HL-60/S4 treated with retinoic acid at 250 ng/mL for 4 days and 3 days (cell line): ENCODE results near the gene ETFDH.
"Not testable (repeated sequence)": the region's sequence is repeated elsewhere in the genome, so short reads cannot be mapped to it uniquely, and the experiment has no call there.

Source experiments
- in situ Hi-C: fragments of 300-500 bp; cut with MboI; formaldehyde crosslinking; loops from 2 replicates; pipeline ENCODE4 v1.7.0; 2022; ENCODE audit warnings: low sequenced_read_pairs

Gene ETFDH

DNA sequence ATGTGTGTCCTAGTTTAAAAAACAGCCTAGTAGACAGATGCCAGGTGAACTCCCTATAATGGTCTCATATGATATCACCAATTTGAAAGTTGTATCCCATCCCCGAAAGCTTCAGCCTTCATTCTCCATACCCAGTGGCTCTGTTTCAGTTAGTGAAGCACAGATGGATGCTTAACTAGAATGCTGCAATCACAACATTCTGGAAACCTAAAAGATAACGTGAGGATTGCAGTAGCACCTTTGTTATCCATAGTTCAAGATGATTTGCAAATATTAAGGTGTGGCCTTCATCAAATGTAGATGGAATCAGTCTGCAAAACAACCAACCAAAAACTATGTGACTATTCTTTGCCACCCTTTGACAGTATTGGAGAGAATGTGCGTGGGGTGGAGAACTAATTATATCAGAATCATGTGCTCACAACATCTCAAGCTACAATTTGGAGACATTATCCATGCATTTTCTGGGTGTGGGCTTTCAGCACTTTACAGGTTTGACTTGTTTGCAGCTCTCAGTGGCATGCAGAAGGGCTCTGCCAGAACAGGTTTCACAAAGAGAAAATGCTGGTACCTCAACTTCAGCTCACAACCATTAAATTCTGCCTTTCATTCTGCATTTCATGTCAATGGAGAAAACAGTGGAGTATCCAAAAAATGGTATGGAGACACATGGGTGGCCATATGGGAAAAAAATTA, 69.4 kb downstream of the ETFDH start:
- in situ Hi-C loops: loop anchor here (25.0 kb wide), 1 partner anchor 446 kb away; no protein-coding TSS in a partner anchor

- in situ Hi-C loops: loop anchor here (25.0 kb wide), 1 partner anchor 441 kb away; no protein-coding TSS in a partner anchor
These were observed 74.4 kb downstream of the ETFDH start for GRCh38 chr4:158746537-158746936.

DNA sequence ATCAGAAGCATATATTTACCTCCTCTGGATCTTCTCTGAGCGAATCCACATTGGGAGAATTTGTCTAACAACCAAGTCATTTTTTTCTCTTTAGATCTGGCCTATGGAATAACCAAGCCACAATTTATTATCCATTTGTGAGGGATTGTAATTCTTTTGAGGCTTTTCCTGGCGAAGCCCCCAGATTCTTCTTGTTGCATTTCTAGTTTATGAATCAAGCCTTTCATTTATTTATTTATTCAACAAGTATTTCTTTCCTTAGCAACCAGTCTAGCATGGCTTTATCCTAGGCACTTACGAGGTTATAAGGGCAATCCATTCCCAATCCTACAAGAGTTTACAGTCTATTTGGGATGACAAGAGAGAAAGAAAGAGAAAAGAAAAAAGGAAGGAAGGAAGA, 78.3 kb downstream of the ETFDH start:
- in situ Hi-C loops: no loop called here

- in situ Hi-C loops: no loop called here
These were observed 82.5 kb downstream of the ETFDH start for GRCh38 chr4:158754385-158755180.

DNA sequence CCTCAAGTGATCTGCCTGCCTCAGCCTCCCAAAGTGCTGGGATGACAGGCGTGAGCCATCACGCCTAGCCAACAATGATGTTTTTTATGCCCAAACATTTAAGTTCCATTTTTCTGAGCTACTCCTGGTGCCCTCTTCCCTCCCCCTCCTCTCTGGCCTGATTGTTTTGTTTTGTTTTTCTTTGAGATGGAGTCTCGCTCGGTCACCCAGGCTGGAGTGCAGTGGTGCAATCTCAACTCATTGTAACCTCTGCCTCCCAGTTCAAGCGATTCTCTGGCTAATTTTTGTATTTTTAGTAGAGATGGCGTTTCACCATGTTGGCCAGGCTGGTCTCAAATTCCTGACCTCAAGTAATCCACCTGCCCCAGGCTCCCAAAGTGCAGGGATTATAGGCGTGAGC, 83.7 kb downstream of the ETFDH start:
- in situ Hi-C loops: not testable (repeated sequence)

DNA sequence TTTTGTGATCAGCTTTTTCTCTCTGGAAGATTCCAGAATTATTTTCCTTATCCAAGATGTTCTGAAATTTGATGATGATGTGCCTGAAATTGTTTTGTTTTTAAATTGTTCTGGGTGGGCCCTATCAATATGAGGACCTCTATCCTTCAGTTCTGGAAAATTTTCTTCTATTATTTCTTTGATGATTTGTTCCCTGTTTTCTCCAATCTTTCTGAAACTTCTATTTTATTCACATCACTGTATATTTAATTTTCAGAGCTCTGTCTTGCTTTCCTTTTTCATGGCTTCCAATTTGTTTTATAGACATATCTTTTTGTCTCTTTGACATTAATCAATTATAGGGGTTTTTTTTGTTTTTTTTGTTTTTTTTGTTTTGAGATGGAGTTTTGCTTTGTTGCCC, 84.5 kb downstream of the ETFDH start:
- in situ Hi-C loops: no loop called here

DNA sequence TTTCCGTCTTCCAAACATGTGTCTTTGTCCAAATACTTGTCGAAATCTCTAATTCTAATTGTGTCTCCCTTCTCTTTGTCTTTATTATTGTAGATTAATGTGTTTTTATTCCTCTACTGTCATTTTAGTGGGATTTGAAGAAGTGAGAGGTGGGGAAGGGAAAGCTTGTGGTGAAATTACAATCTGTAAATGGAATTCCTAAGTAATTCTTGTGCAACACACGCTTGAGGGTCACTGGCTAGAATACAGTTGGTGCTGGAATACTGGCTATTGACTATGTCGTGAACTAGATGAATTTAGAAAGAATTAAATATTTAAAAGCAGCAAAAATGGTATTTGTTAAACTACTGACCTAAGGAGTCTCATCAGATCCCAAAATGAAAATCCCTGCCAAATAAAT, 86.0 kb downstream of the ETFDH start:
- in situ Hi-C loops: no loop called here

DNA sequence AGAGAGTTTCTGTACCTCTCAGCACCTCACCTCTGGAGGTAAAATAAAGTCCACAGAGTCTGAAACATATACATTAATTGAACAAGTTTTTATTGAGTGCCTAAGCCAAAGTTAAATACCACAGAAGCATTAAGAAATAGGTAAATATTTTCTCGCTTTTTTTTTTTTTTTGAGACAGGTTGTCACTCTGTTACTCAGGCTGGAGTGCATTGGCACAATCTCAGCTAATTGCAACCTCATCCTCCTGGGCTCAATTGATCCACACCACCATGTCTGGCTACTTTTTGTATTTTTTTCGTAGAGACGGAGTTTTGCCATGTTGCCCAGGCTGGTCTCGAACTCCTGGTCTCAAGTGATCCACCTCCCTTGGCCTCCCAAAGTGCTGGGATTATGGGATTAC, 86.6 kb downstream of the ETFDH start:
- in situ Hi-C loops: no loop called here
